ENCODE data around the gene VASP.

DNA sequence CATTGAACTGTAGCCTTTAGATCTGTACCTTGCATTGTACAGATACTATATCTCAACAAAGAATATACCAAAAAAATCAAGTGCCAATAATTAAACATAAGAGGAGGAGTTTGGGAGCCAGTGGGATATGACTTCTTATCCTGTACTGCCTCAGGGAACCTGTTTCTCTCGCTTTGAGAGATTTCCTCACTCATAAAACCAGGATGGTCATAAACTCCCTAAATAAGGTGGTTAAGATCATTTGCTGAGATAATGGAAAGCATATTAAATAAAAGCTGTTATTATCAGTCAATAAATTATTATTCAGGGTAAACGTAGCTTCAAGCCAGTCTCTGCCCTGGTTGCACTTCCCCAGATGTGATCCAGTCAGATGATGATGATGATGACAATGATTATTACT is 60.3 kb downstream of the VASP start:
- TF ChIP-seq, protein P1, sequence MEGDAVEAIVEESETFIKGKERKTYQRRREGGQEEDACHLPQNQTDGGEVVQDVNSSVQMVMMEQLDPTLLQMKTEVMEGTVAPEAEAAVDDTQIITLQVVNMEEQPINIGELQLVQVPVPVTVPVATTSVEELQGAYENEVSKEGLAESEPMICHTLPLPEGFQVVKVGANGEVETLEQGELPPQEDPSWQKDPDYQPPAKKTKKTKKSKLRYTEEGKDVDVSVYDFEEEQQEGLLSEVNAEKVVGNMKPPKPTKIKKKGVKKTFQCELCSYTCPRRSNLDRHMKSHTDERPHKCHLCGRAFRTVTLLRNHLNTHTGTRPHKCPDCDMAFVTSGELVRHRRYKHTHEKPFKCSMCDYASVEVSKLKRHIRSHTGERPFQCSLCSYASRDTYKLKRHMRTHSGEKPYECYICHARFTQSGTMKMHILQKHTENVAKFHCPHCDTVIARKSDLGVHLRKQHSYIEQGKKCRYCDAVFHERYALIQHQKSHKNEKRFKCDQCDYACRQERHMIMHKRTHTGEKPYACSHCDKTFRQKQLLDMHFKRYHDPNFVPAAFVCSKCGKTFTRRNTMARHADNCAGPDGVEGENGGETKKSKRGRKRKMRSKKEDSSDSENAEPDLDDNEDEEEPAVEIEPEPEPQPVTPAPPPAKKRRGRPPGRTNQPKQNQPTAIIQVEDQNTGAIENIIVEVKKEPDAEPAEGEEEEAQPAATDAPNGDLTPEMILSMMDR (IDR thresholded peaks at IDR 0.05), result no peak
- TF ChIP-seq POLR2A (IDR thresholded peaks at IDR 0.05), result no peak
